K562 (cell line): Measurements from ENCODE around the gene GDAP1L1. TPM values are rescaled to one million over a fixed set of nuclear protein-coding genes. Genes with fewer than 3 reads are reported as not detected.

Source experiments
- ATAC-seq: fragments of 200-7000 bp; cut with Tn5 transposase; 3 replicates; pipeline ENCODE4 v1.9.1; 2020; ENCODE audit warnings: moderate library complexity
- BruUV-seq: library from RNA; stranded (reverse); fragments of 400-500 nt; replicated peaks from 2 replicates; lab custom pipeline; 2021; lab: Mats Ljungman, UMichigan
- CTCF ChIA-PET: fragments of 300-600 bp; formaldehyde crosslinking; extraction: SDS; loops from one replicate; lab custom pipeline; 2021; ENCODE audit warnings: low intra/inter-chr PET ratio; lab: Yijun Ruan, JAX
- POLR2A ChIA-PET: fragments of 300-600, 350-650 bp; sonication (Branson Sonifier 250); formaldehyde crosslinking; extraction: SDS; loops from one replicate; lab custom pipeline; 2021; ENCODE audit warnings: antibody characterized with exemption, inconsistent platforms; lab: Yijun Ruan, JAX
- DNase-seq, 4 experiments: peaks; one replicate each; pipeline versions ENCODE4 v3.0.0 to v3.0.0-alpha.2; 2011 to 2018; ENCODE audit warnings: low spot score in 3 of 4, mixed read lengths in 3 of 4; ENCODE audit errors: extremely low read depth in 1 of 4
- FAIRE-seq: peaks from 2 replicates; lab custom pipeline; 2011; peaks lifted over from hg19 to GRCh38; lab: Jason Lieb, UNC
- H2AFZ ChIP-seq: 2 replicates; pipeline ENCODE4 v1.6.0; 2011; ENCODE audit warnings: low read depth, low read length, control low read depth, inconsistent platforms
- H3K27ac ChIP-seq: fragments of 200-600 bp; 3 replicates; pipeline ENCODE4 v1.8.0; 2011; ENCODE audit warnings: low read depth, mild to moderate bottlenecking, control low read depth, inconsistent platforms, low read length, moderate library complexity, mixed read lengths; ENCODE audit errors: extremely low read depth
- H3K27me3 ChIP-seq, 2 experiments: fragments of 300-600 bp in 1 of 2; 2 replicates in 1 of 2; 3 replicates in 1 of 2; pipeline versions ENCODE4 v1.6.0 to v1.8.0; 2011; ENCODE audit warnings: inconsistent platforms in 2 of 2, low read length in 2 of 2, mild to moderate bottlenecking in 1 of 2, mixed read lengths in 1 of 2, moderate library complexity in 1 of 2; ENCODE audit not compliant: control insufficient read depth in 2 of 2, insufficient read depth in 2 of 2
- H3K36me3 ChIP-seq: fragments of 300-600 bp; 3 replicates; pipeline ENCODE4 v1.8.0; 2011; ENCODE audit warnings: mild to moderate bottlenecking, low read length, inconsistent platforms; ENCODE audit not compliant: control insufficient read depth, insufficient read depth
- H3K4me1 ChIP-seq, 2 experiments: fragments of 200-600 bp in 1 of 2; replicated peaks in 1 of 2; 2 replicates in 1 of 2; 3 replicates in 1 of 2; pipeline versions ENCODE4 v1.5.1 to v1.8.0; 2011; ENCODE audit warnings: inconsistent platforms in 2 of 2, low read length in 2 of 2, mild to moderate bottlenecking in 1 of 2, mixed read lengths in 1 of 2, moderate library complexity in 1 of 2; ENCODE audit not compliant: control insufficient read depth in 2 of 2, insufficient read depth in 2 of 2
- H3K4me2 ChIP-seq: 2 replicates; pipeline ENCODE4 v1.6.1; 2011; ENCODE audit warnings: low read length, control low read depth, inconsistent platforms, mixed read lengths; ENCODE audit not compliant: insufficient read depth
- H3K4me3 ChIP-seq: fragments of 200-600 bp; sonication (generic), shearing (Covaris generic); 2 replicates; pipeline ENCODE4 v1.5.1; 2016; ENCODE audit warnings: control low read depth, inconsistent platforms
- H3K79me2 ChIP-seq: fragments of 200-600 bp; 3 replicates; pipeline ENCODE4 v1.8.0; 2011; ENCODE audit warnings: low read length, inconsistent platforms; ENCODE audit not compliant: control insufficient read depth, insufficient read depth
- H3K9ac ChIP-seq, 2 experiments: 2 replicates each; pipeline versions ENCODE4 v1.6.0 to v1.6.1; 2011; ENCODE audit warnings: low read depth in 2 of 2, low read length in 2 of 2, control low read depth in 1 of 2, inconsistent platforms in 1 of 2, mild to moderate bottlenecking in 1 of 2, mixed read lengths in 1 of 2; ENCODE audit not compliant: insufficient read depth in 1 of 2
- H3K9me1 ChIP-seq: one replicate; pipeline ENCODE4 v1.6.0; 2011; ENCODE audit warnings: inconsistent platforms, mild to moderate bottlenecking, low read length, moderate library complexity; ENCODE audit not compliant: control insufficient read depth, insufficient read depth
- H3K9me3 ChIP-seq: replicated peaks from 2 replicates; pipeline ENCODE4 v1.5.1; 2011; ENCODE audit warnings: low read depth, low read length, inconsistent platforms; ENCODE audit not compliant: control insufficient read depth, insufficient read depth
- H4K20me1 ChIP-seq: replicated peaks from 2 replicates; pipeline ENCODE4 v1.6.1; 2011; ENCODE audit warnings: low read length, inconsistent platforms, mixed read lengths; ENCODE audit not compliant: control insufficient read depth, insufficient read depth
- ADNP ChIP-seq: fragments of 200-800 bp; sonication (Bioruptor generic); IDR thresholded peaks from 2 replicates; pipeline ENCODE4 v1.6.1; 2016; ENCODE audit warnings: missing genetic modification characterization, missing compliant biosample characterization
- GTF2A2 ChIP-seq: IDR thresholded peaks from 2 replicates; pipeline ENCODE4 v1.6.1; 2016; ENCODE audit warnings: mild to moderate bottlenecking, missing genetic modification characterization, missing compliant biosample characterization
- RBM25 ChIP-seq: fragments of 200-400 bp; formaldehyde crosslinking; IDR thresholded peaks from 2 replicates; pipeline ENCODE4 v1.6.1; 2018; ENCODE audit warnings: low read length, low read depth, moderate library complexity; ENCODE audit not compliant: severe bottlenecking
- STAT5B ChIP-seq: fragments of 250-450 bp; sonication (Bioruptor Pico); IDR thresholded peaks from 2 replicates; pipeline ENCODE4 v1.8.0; 2021; ENCODE audit warnings: mild to moderate bottlenecking, inconsistent platforms
- ZBTB7A ChIP-seq: IDR thresholded peaks from 2 replicates; pipeline ENCODE4 v1.6.1; 2011; ENCODE audit warnings: low read depth, mild to moderate bottlenecking, low read length, moderate library complexity, borderline replicate concordance; ENCODE audit not compliant: control insufficient read depth
- ZNF217 ChIP-seq: sonication (generic); formaldehyde crosslinking; IDR thresholded peaks from 2 replicates; pipeline ENCODE4 v1.8.0; 2022; ENCODE audit warnings: mild to moderate bottlenecking, missing genetic modification reagents
- ZNF507 ChIP-seq: conservative IDR thresholded peaks from 2 replicates; pipeline ENCODE4 v1.6.1; 2017; ENCODE audit warnings: missing genetic modification characterization, missing compliant biosample characterization
- WGBS: fragments of 100-300 bp; shearing (Covaris generic); methylation state at CpG from one replicate; pipeline ENCODE4 v1.1.6; 2016; ENCODE audit warnings: low coverage, mixed read lengths; ENCODE audit not compliant: insufficient coverage; ENCODE audit errors: missing lambda C conversion rate; 5-methylcytosine and 5-hydroxymethylcytosine counted together
- in situ Hi-C: fragments of 300-500 bp; cut with MboI; formaldehyde crosslinking; loops from 4 replicates; pipeline ENCODE4 v1.15.0; 2018; ENCODE audit warnings: inconsistent platforms, mixed read lengths
- intact Hi-C: fragments of 100-400 bp; cut with micrococcal nuclease; formaldehyde crosslinking; loops from 2 replicates; pipeline ENCODE4 v1.14.2; 2022
- polyA plus RNA-seq, 8 experiments: library from polyadenylated mRNA; depleted of rRNA in 4 of 8; stranded (reverse) in 5 of 8; unstranded in 3 of 8; fragments of >200 nt; fragmentation: Nextera tagmentation in 2 of 8; fragmentation: Illumina TruSeq in 1 of 8; extraction: Ambion mirVana in 2 of 8; extraction: Trizol in 1 of 8; gene quantifications; 2 replicates each; pipeline versions ENCODE4 v1.2.1 to v1.2.3, GENCODE V29; 2011 to 2014; ENCODE audit warnings: inconsistent platforms in 1 of 8, missing spikeins in 1 of 8
- total RNA-seq, 7 experiments: library from RNA; depleted of rRNA in 6 of 7; stranded (reverse); fragments of >200 nt in 6 of 7; fragmentation: Illumina TruSeq in 2 of 7; extraction: Trizol in 2 of 7; gene quantifications; 2 replicates each; pipeline versions ENCODE4 v1.2.1 to v1.2.3, GENCODE V29; 2011 to 2021; ENCODE audit warnings: low replicate concordance in 1 of 7

GDAP1L1 gene
- total and polyA plus RNA-seq, 9 of the 15 experiments (the other 6 are each of a cell fraction or from before 2014, with no cell fraction given): 0.06 to 0.40 (median 0.19) TPM; not detected in 5

- DNase-seq: no peak
- no peak overlapping the region for H2AFZ ChIP-seq
- H3K4me1 ChIP-seq: peaks cover 4 to 14% of the 10 kb centered on the region in 2 experiments; a peak in 4 of 5 replicates
- peak; percentile 84 for TF ChIP-seq RBM25
- TF ChIP-seq STAT5B (CRISPR knock-in tag): no peak
- TF ChIP-seq ZNF217 (CRISPR knock-in tag): no peak
- TF ChIP-seq ZBTB7A: no peak
- TF ChIP-seq ZNF507 (tag): no peak
- peak; percentile 54; the same call in 1 of the 2 replicates for TF ChIP-seq ADNP
- no peak for TF ChIP-seq GTF2A2 (tag)
- H3K9me3 ChIP-seq: no peaks in the 10 kb centered on the region
- no peak overlapping the region for H3K9ac ChIP-seq
- WGBS: 6% methylated on average over 5 of the region's 5 CpGs
- no peaks in the 10 kb centered on the region for H3K9me1 ChIP-seq
- in situ Hi-C loops: no loop called here
- H3K79me2 ChIP-seq: no peaks in the 10 kb centered on the region
- CTCF ChIA-PET: no interaction called here
- peaks cover 2 to 16% of the 10 kb centered on the region in 2 experiments; a peak in 4 of 5 replicates for H3K27me3 ChIP-seq
- H4K20me1 ChIP-seq: peaks cover 13% of the 10 kb centered on the region; the same call in 1 of the 2 replicates
- POLR2A ChIA-PET: no interaction called here
- H3K36me3 ChIP-seq: no peaks in the 10 kb centered on the region
- BruUV-seq: no TSS peak
- H3K27ac ChIP-seq: no peak overlapping the region
- no peak overlapping the region for H3K4me2 ChIP-seq
- intact Hi-C loops: no loop called here
- no peak overlapping the region for H3K4me3 ChIP-seq
- no peak for FAIRE-seq
- ATAC-seq: no peak
Observed at GRCh38 chr20:44222027-44222426, 25.1 kb upstream of the GDAP1L1 start.
